Erythroblast (primary cell): ENCODE results near the gene ZNF768.

Source experiments
- DNase-seq, 2 experiments: peaks; one replicate each; lab custom pipeline; 2025; lab: John Stamatoyannopoulos, UW
- GATA1 ChIP-seq: IDR thresholded peaks from 2 replicates; pipeline ENCODE4 v1.6.1; 2011; ENCODE audit warnings: low read depth, mild to moderate bottlenecking, control low read depth, low read length, moderate library complexity
- POLR2A ChIP-seq: IDR thresholded peaks from 2 replicates; pipeline ENCODE4 v1.6.1; 2011; ENCODE audit warnings: mild to moderate bottlenecking, low read length

ZNF768 gene

DNA sequence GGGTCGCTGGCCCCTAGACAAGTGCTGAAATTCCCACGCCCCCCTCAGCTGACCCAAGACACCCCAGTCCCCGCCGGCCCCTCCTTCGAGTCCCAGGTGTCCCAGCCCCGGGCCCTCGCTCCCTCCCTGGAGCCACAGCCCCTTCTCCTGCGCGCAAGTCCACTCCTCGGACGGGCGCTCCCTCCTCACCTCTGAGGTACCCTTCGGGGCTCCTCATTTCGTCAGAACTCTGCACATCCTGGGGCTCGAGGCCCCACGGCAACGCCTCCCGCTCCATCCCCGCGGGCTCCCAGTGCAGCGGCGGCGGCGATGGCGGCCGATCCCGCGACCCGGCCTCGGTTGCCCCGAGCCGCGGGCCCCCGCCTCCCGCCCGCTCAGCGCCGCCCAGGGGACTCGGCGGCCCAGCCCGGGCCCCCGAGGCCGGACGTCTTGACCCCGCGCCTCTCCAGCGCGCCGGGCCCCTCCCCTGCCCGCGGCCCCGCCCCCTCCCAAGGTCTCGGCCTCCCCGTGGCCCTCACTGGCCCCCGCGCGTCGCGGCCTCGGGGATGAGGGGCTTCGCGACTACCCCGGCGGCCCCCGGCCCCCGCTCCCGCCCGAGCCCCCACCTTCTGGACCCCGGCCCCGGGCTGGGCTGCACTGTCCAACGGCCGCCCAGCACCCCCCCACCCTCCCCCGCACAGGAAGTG lies at the start of gene ZNF768:
Gene ZNF768 (minus strand): TSS at position 430 of the 686 bp plus-strand sequence. CDS start 153 bp downstream, at position 277.
- DNase-seq = no peak
- TF ChIP-seq GATA1 (no peak), POLR2A (no peak)

DNA sequence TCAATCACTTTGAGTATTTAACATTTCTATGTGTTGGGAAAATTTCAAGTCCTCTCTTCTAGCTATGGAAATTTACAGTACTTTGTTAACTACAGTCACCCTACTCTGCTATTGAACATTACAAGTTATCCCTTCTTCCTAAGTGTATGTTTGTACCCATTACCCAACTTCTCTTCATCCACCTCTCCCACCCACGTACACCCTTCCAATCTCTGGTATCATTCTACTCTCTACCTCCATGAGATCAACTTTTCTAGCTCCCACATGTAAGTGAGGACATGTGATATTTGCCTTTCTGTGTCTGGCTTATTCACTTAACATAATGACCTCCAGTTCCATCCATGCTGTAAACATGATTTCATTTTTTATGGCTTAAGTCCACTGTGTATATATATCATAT lies 48.3 kb upstream of the ZNF768 start:
- no peak for TF ChIP-seq POLR2A
- TF ChIP-seq GATA1 = no peak
- DNase-seq = no peak

DNA sequence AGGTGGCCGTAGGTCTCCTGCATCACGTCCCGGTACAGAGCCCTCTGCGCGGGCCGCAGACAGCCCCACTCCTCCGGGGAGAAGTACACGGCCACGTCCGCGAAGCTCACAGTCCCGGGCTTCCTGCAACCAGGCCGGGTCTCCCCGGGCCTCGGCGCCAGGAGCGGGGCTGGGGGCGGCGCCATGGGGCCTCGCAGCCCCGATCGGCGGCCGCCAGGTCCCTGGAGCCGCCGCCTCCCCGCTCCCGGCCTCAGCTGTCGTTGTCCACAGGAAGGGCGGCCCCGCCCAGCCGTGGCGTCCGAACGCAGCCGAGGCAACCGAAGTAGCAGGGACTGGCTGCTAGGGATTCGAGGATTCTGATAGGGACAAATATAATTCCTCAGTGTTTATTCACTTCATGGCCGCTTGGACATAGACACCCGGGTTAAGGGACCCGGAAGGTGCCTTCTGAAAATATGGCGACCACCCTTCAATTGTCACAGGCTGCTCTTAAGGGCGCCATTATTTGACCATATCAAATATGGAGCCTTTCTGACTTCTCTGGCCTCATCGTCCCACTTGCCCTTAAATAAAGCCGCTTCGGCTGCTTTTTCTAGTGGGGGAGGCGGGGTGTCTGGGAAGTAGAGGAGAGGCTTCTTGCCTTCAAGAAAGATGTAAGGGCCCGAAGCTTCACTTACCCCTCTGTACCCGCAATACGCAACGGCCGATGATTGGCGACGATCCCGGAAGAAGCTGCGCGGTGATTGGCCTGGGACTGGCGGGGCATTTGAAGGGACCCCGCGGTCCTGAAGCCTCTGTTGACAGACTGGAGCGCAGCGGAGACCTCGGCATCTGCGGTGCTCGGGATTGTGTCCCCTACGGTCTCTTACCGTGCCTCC lies 45.3 kb upstream of the ZNF768 start, which contains the start of gene ZNF688:
Gene ZNF688 (minus strand): TSS at position 270 of the 878 bp plus-strand sequence. CDS start 85 bp downstream, at position 185.
- TF ChIP-seq POLR2A (peak; percentile 84), GATA1 (no peak)
- peak; percentile 96 to 97 for DNase-seq

DNA sequence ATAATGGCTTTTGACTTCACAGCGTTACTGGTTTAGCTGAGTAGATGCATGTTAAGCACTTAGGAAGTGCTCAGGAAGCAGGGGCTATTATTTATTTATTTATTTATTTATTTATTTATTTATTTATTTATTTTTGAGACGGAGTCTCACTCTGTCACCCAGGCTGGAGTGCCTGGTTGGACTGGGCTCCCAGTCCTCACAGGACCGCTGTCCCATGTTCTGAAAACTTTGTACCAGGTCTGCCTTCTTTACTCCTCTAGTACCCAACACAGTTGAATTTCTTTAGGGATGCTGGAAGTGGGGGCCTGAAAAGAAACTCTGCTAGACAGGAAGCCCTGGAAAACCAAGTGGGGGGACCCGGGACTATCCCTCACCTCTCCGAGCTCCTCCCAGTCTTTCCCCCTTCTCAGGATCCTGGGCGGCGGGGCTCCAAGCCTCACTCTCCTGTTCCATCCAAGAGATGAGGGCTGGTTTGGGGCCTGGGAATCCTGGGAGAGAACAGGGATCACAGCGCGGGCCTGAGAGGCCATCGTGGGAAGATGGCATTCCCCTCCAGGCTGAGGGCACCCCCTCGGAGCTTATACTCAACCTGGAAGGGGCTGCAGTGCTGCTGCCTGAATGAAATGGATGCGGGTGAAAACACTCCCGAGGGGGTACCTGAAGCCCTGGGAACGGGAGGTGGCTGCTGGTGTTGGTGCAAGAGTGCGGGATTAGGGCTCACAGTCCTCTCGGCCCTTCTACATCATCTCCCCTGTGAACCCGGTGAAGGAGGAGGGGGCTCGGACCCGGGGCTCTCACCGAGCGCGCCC lies 44.5 kb upstream of the ZNF768 start:
- DNase-seq = no peak
- TF ChIP-seq GATA1 (no peak), POLR2A (no peak)

DNA sequence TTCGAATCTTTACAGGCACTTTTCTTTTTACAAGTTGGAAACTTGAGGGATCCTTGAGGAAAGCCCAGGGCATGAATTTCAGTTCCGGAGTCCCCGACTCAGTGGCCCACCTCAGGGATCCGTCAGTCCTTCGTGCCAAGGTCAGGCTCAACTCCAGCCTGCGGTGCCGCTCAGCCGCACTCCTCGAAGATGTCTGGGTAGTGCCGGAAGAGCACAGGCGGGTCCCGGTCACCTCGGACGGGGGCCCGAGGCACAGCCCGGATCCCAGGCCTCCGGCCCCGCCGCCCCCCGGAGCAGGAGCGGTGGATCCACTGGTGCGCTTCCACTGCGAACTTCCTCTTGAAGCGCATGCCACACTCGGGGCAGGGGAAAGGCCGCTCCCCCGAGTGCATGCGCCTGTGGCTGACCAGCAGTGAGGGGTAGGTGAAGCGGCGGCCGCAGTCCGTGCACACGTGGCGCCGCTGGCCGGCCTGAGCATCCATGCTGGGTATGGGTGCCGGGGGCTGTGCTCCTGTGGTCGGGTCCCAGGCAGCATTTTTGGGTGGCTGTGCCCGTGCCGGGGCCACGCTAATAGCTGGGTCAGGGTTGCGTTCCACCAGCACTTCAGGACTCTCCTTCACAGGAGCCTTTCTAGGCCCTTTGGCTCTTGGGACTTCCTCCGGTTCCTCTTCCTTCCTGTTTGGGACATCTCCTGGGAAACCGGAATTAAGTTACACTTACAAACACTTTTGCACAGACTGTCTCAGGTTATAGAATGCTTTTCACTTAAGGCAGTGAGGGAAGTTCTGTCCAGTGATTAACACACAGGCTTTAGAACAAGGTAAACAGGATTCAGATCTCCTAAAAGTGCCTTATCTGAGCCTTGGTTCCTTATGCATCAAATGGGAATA lies 43.6 kb upstream of the ZNF768 start:
- no peak for TF ChIP-seq POLR2A
- DNase-seq = no peak

DNA sequence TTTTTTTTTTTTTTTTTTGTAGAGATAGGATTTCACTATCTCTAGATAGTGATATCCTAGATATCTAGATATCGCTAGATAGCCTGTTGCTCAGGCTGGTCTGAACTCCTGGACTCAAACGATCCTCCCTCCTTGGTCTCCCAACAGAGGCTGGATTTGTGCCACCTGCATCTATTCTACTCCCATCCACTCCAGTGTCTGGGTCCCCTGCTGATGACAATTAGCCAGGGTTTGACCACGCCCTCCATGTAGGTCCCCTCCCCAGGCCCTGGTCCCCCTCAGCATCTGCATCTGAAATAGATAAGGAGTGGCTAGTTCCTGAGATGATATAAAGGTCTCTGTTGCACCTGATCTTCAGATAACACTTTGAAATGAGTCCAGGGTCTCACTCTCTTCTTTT lies 42.9 kb upstream of the ZNF768 start:
- TF ChIP-seq POLR2A = no peak
- no peak for TF ChIP-seq GATA1
- DNase-seq = no peak

DNA sequence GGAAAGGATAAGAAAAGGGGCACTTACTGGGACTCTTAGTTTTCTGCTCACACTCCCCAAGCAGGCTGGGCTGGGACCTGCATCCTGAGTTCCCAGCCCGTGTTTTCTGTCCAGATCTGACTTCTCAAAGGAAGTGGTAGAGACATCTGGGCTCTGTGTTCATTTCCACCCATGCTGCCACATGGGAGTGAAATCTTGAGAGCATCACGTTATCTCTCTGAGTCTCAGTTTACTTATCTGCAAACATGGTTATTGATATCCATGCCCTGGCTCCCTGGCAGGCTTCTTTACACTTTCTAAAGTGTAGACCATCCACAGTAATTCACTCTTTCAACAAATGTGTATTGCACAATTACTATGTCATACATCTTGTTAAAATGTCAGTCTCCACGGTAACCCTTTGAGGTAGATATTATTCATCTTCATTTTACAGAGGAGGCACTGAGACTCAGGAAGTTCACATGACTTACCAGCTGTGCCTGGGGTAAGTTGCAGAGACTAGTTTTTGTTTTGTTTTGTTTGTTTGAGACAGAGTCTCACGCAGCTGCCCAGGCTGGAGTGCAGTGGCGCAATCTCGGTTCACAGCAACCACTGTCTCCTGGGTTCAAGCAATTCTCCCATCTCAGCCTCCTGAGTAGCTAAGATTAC lies 41.7 kb upstream of the ZNF768 start:
- TF ChIP-seq GATA1 = no peak
- no peak for TF ChIP-seq POLR2A
- DNase-seq = no peak

DNA sequence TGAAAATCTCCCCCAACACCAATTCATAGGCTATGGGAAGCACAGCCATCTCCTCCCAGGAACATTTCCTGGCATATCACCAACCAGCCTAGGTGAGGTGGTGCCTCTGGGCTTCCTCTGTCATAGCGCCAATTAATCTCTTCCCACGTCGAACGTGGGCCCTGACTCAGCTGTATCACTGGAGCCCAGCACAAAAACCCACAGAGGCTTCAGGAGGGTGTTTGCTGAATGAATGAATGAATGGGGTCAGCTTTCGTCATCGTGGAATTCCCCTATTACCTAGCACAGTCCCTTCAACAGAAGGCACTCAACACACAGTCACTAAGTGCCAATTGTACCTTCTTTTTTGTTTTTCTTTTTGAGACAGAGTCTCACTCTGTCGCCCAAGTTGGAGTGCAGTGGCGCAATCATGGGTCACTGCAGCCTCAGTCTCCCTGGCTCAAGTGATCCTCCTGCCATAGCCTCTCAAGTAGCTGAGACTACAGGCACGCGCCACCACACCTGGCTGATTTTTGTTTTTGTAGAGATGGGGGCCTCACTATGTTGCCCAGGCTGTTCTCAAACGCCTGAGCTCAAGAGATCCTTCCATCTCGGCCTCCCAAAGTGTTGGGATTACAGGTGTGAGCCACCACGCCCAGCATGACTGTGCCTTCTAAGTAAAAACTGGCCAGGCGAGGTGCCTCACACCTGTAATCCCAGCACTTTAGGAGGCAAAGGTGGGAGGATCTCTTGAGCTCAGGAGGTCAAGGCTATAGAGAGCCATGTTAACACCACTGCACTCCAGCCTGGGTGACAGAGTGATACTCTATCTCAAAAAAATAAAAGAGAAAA lies 41.0 kb upstream of the ZNF768 start:
- TF ChIP-seq GATA1 = no peak
- no peak for TF ChIP-seq POLR2A
- DNase-seq = no peak

DNA sequence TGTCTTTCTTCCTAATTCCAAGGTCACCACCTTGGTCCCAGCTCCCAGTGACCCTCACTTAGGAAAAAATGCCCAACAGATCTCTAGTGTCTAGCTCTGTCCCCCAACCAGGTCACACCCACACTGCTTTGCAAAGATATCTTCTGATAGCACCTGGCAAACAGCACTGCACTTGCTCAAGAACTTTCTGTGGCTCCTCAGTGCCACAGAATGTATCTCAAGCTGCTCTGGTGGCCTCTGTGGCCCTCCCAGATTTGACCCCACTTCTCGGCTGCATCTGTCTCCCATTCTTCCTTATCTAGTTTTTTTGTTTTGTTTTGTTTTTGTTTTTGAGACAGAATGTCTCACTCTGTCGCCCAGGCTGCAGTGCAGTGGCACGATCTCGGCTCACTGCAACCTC lies 40.2 kb upstream of the ZNF768 start:
- TF ChIP-seq POLR2A = no peak
- TF ChIP-seq GATA1 = no peak
- DNase-seq = no peak

DNA sequence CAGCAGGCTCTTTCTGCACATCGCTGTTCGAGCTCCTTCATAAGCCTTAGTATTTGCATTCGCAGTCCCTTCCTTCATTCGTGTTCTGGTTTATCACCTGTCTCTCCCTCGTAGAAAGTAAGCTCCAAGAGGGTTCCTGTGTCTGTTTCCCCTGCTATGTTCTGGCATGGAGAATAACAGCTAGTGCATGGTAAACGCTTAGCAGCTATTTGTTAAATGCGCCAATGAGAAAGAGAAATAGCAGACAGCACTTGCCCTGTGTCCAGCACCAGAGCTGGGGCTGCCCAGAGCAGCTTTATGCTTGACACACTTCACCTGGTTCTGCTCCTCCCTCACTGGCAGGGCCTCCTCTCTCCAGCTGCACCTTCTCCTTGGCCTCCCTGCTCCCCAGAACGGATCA lies 39.6 kb upstream of the ZNF768 start:
- DNase-seq = no peak
- TF ChIP-seq GATA1 (no peak), POLR2A (no peak)

DNA sequence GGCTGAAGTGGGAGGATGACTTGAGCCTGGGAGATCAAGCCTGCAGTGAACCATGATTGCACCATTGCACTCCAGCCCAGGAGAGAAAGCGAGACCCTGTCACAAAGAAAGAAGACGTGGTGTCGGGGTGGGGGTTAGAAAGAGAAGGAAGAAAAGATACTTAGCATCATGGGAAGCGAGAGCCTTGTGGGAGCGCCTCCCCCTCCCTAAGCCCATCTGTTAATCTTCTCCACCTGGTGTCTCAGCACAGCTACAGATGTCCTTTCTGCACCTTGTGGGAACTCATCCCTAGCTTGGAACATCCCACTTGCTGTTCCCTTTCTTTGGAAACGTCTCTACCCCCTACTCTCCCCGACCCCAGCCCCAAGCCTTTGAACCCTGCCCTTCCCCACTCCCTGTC lies 39.2 kb upstream of the ZNF768 start:
- TF ChIP-seq GATA1 = no peak
- TF ChIP-seq POLR2A = no peak
- no peak for DNase-seq
